Gastroesophageal sphincter (tissue), 2 donors: ENCODE data around the gene GBE1.

Experiments
- POLR2A ChIP-seq, 2 donors: fragments of 450-650 bp; IDR thresholded peaks; one replicate each; pipeline ENCODE4 v1.6.1; 2017; ENCODE audit warnings: antibody characterized with exemption in 2 of 2, mild to moderate bottlenecking in 2 of 2, moderate library complexity in 1 of 2
- POLR2AphosphoS5 ChIP-seq: sonication (generic); formaldehyde crosslinking; IDR thresholded peaks from one replicate; pipeline ENCODE4 v1.6.1; 2017; ENCODE audit warnings: antibody characterized with exemption

DNA sequence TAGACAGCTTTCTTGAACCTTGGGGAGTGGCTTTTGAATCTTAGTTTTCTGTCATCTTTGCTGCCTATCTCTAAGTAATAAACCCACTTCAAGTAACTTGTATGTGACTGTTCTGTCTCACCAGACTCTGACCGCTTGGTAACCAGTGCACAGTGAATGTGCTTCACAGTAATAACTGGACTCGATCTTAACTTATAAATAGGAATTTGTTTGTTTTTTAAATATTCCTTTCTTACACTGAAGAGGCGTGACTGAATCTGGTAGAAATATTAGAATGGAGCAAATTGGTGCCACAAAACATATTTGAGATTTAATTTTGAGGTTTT lies 318.0 kb downstream of the GBE1 start:
- no peak for TF ChIP-seq POLR2A (IDR thresholded peaks at IDR 0.05)
- TF ChIP-seq POLR2AphosphoS5, result no peak
